Fibroblast of gingiva (primary cell): ENCODE measurements around the gene CDC42EP4.

ENCODE experiments used
- DNase-seq: peaks from one replicate; pipeline ENCODE4 v3.0.0-alpha.2; 2011; ENCODE audit warnings: low read depth

The CDC42EP4 gene

DNA sequence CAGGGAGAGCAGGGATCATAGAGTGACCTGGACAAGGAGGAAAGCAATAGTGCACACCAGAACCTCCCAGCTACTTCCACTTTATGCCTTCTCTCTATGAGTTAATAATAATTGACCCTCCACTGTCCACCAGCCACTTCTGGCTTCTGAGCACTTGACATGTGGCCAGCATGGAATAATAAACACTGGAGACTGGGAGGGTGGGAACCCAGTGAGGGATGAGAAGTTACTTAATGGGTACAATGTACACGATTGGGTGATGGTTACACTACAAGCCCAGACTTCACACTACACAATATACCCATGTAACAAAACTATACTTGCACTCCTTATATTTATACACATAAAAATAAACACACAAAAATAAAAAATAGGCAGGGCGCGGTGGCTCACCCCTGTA is 11.4 kb downstream of the CDC42EP4 start:
- no peak for DNase-seq

DNA sequence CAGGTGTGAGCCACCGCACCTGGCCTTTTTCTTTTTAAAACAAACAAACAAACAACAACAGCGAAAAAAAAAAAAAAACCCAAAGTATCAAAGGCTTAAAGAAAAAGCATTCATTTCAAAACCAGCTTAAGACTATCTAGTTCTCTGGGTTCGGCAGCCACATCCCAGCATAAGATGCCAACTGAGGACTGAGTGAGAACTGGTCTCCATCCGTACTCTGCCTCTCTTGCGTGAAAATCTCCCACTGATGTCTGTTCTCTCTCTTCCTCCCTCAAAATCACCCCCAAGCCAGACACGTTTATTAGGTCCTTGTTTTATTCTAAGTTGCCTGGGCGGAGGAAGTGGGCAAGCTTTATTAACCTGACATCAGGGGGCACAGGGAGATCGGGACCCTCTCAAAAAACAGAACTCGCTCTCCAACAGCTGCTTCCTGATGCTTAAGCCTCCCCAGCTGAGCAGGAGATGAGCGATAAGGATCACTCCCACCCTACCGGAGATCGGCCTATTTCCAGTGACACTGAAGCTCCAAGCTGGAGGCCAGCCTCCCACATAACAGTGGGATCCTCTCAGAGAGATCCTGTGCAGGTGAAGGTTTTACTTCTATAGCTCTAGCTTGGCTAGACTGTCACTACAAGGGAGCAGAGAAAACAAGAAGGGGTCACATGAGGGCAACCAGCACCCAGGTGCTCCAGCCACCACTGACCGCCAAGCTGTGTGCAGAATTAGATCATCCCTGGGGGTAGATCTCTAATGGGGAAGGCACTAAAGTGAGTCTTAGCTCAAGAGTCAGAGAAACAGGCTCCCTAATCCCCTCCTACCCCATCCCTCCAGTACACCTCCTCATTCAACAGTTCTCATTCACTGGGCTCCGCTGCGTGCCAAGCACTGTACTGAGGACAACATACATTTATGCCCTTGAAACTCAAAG is 13.6 kb downstream of the CDC42EP4 start:
- DNase-seq, result no peak

DNA sequence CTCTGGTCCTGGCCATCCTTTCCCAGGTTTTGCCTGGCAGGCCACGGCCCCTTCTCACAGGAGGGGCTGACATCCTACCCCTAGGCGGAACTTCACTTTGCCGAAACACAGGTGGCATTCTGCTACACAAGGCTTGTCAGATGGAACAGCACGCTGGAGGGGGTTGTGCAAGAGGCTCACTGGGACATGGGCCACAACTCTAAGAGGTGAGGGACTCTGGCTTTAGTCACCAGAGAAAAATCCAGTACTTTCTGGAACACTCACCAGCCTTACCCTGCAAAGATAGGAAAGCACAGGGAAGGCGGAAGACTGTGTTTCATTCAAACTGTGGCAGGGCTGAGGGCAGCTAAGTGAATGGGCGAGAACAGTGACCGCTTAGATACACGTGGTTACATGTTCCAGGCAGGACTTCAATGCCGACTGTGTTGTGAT is 18.3 kb downstream of the CDC42EP4 start:
- DNase-seq, result peak; percentile 82

GRCh38 chr17:73293031-73293430 is 18.8 kb downstream of the CDC42EP4 start:
- DNase-seq, result no peak

- peak; percentile 76 for DNase-seq
Measured at GRCh38 chr17:73292031-73292531, 19.7 kb downstream of the CDC42EP4 start.

GRCh38 chr17:73291260-73291801 is 20.5 kb downstream of the CDC42EP4 start:
- DNase-seq, result peak; percentile 90

GRCh38 chr17:73290399-73291259 is 21.2 kb downstream of the CDC42EP4 start:
- DNase-seq, result no peak

DNA sequence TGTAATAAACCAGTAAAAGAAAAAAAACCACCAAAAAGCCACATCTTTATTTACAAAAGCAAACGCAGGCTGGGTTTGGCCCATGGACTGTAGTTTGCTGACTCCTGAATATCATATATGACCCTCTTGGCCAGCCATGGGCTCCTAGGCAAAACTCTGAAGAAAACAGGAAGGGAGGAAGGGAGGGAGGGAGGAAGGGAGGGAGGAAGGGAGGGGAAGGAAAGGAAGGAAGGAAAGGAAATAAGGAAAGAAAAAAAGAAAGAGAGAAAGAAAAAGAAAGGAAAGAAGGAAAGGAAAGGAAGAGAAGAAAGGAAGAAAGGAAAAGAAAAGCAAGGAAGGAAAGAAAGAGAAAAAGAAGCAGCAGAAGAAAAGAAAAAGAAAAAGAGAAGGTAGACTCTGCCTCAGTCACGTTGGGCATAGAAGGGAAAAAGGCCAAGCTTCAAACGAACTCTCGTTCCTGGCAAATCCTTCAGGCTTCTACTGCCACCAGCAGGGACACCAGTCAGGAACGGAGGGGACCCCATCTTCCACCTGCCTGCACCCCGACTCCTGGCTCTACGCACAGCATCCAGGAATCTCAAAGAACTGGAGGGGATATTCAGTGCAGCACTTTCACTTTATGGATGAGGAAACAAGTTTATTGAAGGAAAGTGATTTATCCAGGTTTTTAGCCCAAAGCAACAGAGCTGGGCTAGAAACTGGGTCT is 22.1 kb downstream of the CDC42EP4 start:
- no peak for DNase-seq

- no peak for DNase-seq
Measured at GRCh38 chr17:73288534-73289302, 23.1 kb downstream of the CDC42EP4 start.

DNA sequence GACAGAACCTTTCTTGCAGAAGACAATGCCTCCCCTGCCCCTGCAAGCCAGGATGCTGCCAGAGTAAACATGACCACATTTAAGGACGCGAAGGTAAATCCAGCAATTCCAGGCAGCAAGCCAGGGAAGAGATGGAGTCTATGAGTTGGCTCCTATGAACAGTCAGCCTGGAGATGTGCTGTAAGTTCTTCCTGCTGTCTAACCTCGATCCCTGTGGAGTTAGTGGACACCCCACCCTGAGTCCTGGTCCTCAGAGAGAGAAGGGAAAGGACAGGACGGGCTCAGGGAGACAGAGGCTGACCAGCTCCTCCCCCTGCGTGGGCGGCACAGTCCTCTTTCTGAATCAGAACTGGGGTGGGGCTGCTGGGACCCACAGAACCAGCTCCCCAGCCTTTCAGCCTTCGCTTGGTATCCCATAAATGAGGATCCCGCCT is 24.9 kb downstream of the CDC42EP4 start:
- DNase-seq, result peak; percentile 89

DNA sequence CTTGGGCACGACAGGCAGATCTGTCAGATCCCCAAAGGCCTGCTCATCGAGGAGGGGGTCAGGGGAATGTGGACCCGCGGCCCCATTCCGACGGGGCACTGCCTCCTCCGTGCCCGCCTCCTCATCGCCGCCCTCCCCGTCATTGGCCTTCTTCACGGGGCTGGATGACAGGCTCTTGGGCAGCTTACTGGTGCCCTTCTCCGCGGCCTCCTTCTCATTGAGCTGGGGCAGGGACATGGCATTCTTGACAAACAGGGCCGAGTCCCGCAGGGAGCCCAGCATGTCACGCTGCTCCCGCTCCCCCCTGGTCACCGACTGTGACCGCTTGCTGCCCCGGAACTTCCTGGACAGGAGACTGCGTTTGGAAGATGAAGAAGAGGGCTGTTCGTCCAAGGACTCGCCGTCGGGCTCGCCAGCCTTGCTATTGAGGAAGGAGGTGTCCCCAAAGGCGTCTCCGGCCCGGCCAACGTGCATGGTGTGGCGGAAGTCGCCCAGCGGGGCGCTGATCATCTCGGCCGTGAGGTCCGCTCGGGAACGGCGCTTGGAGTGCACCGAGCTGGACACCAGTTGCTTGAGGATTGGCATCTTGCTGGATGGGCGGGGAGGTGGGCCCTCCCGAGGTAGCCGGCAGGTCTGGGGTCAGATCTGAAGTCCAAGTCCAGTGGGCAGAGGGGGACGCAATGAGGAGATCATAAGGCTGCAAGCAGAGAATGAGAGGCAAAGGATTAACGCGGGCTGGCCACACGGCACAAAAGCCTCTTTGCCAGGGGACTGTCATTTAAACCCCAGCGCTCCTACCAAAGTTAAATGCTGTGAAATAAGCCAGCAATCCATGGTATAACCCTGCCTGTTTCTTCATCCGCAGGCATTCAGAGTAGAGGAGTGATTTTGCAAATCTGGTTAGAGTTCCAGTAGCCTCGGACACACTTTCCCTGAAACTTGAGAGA is 25.6 kb downstream of the CDC42EP4 start:
- DNase-seq, result no peak

- no peak for DNase-seq
Measured at GRCh38 chr17:73285603-73285908, 26.2 kb downstream of the CDC42EP4 start.

DNA sequence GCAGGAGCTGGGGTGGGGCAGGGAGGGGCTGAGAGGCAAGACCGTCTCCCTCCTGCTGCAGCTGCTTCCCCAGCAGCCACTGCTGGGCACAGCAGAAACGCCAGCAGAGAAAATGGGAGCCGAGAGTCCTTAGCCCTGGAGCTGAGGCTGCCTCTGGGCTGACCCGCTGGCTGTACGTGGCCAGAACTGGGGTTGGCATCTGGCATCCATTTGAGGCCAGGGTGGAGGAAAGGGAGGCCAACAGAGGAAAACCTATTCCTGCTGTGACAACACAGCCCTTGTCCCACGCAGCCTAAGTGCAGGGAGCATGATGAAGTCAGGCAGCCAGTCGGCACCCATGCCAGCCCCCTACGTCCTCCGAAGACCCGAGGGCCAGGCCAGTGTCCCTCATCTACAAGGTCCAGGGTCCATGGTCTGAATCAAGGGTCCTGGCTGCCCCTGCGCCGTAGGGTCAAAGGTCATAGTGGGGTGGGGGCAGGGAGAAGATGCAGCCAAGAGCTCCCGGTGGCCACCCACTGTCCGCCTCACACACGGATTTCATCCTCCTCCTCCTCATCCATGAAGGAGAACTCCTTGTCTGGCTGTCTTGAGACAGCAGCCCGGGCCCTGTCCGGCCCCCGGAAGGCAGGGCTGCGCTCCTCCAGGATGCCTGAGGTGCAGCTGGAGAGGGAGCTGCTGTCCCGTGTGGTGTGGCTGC is 26.7 kb downstream of the CDC42EP4 start:
- DNase-seq, result no peak

DNA sequence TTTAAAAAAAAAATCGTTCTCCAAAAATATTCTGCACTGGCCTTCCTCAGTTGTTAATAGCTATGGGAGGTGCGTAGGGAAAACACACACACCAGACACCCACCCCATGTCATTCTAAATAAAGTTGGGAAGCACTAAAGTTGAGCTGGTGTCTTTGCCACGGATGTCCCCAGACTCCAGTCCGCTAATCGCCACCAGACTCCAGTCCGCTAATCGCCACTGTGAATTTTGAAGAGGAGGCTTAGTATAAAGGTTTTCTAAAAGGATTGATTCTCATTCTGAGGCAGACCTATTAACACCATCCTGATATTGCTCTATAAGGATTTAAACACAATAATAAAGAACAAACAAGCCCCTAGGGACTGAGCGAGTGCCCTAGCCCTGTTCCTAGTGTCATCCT is 27.4 kb downstream of the CDC42EP4 start:
- DNase-seq, result no peak

DNA sequence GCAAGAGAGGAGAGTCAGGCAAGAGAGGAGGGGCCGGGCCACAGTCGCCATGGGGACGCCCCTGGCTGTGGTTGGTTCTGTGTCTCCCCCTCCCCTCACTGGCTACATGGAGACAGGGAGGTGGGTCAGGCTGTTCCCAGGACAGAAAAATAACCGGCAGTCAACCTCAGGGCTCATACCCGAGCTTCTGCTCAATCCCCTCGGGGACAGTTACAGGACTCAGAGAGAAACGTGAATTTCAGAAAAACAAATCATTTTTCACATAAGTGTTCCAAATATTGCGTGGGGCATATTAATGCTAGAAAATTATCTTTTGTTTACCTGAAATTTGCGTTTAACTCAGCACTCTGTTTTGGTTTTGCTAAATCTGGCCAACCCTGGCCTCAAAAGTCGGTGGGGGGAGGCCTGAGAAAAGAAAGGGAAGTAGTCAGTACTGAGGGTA is 27.9 kb downstream of the CDC42EP4 start:
- no peak for DNase-seq

GRCh38 chr17:73283250-73283649 is 28.6 kb downstream of the CDC42EP4 start:
- DNase-seq, result no peak

DNA sequence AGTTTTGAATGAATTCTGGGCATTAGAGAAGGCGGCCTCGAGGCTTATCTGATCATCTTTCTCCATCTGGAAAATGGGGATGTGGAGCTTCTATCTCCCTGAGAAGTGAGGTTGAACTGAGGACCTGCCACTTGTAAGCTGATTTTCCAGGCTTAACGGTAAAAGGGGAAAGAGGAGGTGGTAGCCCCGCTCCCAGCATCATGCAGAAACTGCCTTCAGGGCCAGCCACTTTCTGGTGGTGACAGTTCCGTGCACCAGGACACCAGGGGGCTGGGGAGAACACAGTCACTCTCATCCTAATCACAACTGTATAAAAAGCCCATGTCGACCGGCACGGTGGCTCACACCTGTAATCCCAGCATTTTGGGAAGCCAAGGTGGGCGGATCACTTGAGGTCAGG is 29.2 kb downstream of the CDC42EP4 start:
- DNase-seq, result no peak

GRCh38 chr17:73281928-73282327 is 29.9 kb downstream of the CDC42EP4 start:
- DNase-seq, result no peak

GRCh38 chr17:73280191-73280590 is 31.6 kb downstream of the CDC42EP4 start:
- no peak for DNase-seq
